Body of pancreas (tissue), 4 donors: ENCODE results near the gene CYB5RL.

ENCODE experiments used
- POLR2A ChIP-seq, 3 donors: fragments of 450-650 bp; IDR thresholded peaks; one replicate each; pipeline ENCODE4 v1.6.1; 2016; ENCODE audit warnings: antibody characterized with exemption in 3 of 3, mild to moderate bottlenecking in 2 of 3
- TF ChIP-seq, protein P1 (sequence below), 7 experiments: fragments of 450-650 bp in 4 of 7; fragments of 200-600 bp in 3 of 7; sonication (generic) in 3 of 7; IDR thresholded peaks; one replicate each; pipeline ENCODE4 v1.5.1; 2016 to 2019; ENCODE audit warnings: antibody characterized with exemption in 7 of 7

DNA sequence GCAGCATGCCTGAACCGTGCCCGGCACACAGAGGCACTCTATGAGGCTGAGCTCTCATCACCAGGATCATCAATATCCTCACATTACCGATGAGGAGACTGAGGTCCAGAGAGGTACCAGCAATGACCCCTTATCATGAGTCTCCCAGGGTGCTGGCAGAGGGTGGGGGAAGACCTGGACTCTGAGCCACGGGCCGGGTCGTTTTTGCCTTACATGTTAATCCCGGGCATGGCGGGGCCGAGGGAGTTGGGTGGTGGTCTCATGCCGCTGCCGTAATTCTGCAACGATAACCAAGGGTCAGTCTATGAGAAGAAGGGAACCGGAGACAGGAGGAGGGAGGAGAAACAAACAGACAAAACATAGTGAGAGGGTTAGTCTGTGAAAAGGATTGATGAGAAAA is 43.2 kb upstream of the CYB5RL start:
- TF ChIP-seq, protein P1, sequence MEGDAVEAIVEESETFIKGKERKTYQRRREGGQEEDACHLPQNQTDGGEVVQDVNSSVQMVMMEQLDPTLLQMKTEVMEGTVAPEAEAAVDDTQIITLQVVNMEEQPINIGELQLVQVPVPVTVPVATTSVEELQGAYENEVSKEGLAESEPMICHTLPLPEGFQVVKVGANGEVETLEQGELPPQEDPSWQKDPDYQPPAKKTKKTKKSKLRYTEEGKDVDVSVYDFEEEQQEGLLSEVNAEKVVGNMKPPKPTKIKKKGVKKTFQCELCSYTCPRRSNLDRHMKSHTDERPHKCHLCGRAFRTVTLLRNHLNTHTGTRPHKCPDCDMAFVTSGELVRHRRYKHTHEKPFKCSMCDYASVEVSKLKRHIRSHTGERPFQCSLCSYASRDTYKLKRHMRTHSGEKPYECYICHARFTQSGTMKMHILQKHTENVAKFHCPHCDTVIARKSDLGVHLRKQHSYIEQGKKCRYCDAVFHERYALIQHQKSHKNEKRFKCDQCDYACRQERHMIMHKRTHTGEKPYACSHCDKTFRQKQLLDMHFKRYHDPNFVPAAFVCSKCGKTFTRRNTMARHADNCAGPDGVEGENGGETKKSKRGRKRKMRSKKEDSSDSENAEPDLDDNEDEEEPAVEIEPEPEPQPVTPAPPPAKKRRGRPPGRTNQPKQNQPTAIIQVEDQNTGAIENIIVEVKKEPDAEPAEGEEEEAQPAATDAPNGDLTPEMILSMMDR (IDR thresholded peaks at IDR 0.05) = no peak
- no peak for TF ChIP-seq POLR2A (IDR thresholded peaks at IDR 0.05)
